Neural progenitor cell (in vitro differentiated cells): ENCODE results near the gene VAV1.

ENCODE experiments used
- EZH2phosphoT487 ChIP-seq: fragments of 200-600 bp; sonication (generic); IDR thresholded peaks from 2 replicates; pipeline ENCODE4 v1.6.1; 2017; ENCODE audit warnings: antibody characterized with exemption
- TF ChIP-seq, protein P1 (sequence below): fragments of 200-600 bp; sonication (generic); IDR thresholded peaks from 2 replicates; pipeline ENCODE4 v1.5.1; 2017; ENCODE audit warnings: antibody characterized with exemption, mild to moderate bottlenecking

- TF ChIP-seq, protein P1, sequence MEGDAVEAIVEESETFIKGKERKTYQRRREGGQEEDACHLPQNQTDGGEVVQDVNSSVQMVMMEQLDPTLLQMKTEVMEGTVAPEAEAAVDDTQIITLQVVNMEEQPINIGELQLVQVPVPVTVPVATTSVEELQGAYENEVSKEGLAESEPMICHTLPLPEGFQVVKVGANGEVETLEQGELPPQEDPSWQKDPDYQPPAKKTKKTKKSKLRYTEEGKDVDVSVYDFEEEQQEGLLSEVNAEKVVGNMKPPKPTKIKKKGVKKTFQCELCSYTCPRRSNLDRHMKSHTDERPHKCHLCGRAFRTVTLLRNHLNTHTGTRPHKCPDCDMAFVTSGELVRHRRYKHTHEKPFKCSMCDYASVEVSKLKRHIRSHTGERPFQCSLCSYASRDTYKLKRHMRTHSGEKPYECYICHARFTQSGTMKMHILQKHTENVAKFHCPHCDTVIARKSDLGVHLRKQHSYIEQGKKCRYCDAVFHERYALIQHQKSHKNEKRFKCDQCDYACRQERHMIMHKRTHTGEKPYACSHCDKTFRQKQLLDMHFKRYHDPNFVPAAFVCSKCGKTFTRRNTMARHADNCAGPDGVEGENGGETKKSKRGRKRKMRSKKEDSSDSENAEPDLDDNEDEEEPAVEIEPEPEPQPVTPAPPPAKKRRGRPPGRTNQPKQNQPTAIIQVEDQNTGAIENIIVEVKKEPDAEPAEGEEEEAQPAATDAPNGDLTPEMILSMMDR: no peak
- TF ChIP-seq EZH2phosphoT487: no peak
Measured at GRCh38 chr19:6834433-6834832, 61.9 kb downstream of the VAV1 start.
